Caco-2 (cell line): ENCODE data around the gene FOXC2. TPM values are rescaled to one million over a fixed set of nuclear protein-coding genes. Genes with fewer than 3 reads are reported as not detected.

ENCODE experiments used
- BruUV-seq: library from RNA; stranded (reverse); fragments of 400-500 nt; replicated peaks from 2 replicates; lab custom pipeline; 2021; lab: Mats Ljungman, UMichigan
- CTCF ChIA-PET: fragments of 300-600 bp; sonication (Branson Sonifier 250); formaldehyde crosslinking; loops from one replicate; lab custom pipeline; 2022; ENCODE audit warnings: antibody characterized with exemption; lab: Charles Lee
- POLR2A ChIA-PET: fragments of 300-600 bp; sonication (Branson Sonifier 250); formaldehyde crosslinking; loops from one replicate; lab custom pipeline; 2022; ENCODE audit warnings: antibody characterized with exemption; lab: Charles Lee
- DNase-seq, 2 experiments: peaks; one replicate each; pipeline versions ENCODE4 v3.0.0 to v3.0.0-alpha.2; 2020 to 2022
- H3K27me3 ChIP-seq: replicated peaks from 2 replicates; pipeline ENCODE4 v1.6.0; 2011; ENCODE audit warnings: low read length; ENCODE audit not compliant: control insufficient read depth, insufficient read depth
- H3K36me3 ChIP-seq: 2 replicates; pipeline ENCODE4 v1.5.1; 2011; ENCODE audit warnings: low read length; ENCODE audit not compliant: control insufficient read depth, insufficient read depth
- H3K4me1 ChIP-seq: fragments of 250-450 bp; sonication (Bioruptor Pico); 2 replicates; pipeline ENCODE4 v1.5.1; 2020; ENCODE audit warnings: mild to moderate bottlenecking
- H3K4me3 ChIP-seq: 2 replicates; pipeline ENCODE4 v1.5.1; 2011; ENCODE audit warnings: low read depth, mild to moderate bottlenecking, control low read depth, low read length
- H3K9me3 ChIP-seq: fragments of 250-450 bp; sonication (Bioruptor Pico); 2 replicates; pipeline ENCODE4 v1.5.1; 2020; ENCODE audit warnings: mild to moderate bottlenecking, moderate library complexity
- H3K27ac Mint-ChIP-seq: one replicate; pipeline ENCODE4 v1.8.0; 2022; ENCODE audit warnings: mixed read lengths; ENCODE audit not compliant: unreplicated experiment
- H3K27me3 Mint-ChIP-seq: one replicate; pipeline ENCODE4 v1.8.0; 2022; ENCODE audit warnings: mixed read lengths; ENCODE audit not compliant: insufficient read depth, unreplicated experiment
- H3K36me3 Mint-ChIP-seq: one replicate; pipeline ENCODE4 v1.8.0; 2022; ENCODE audit warnings: mild to moderate bottlenecking, mixed read lengths; ENCODE audit not compliant: insufficient read depth, unreplicated experiment
- H3K4me1 Mint-ChIP-seq: one replicate; pipeline ENCODE4 v1.8.0; 2022; ENCODE audit warnings: low read depth, mixed read lengths; ENCODE audit not compliant: unreplicated experiment
- H3K4me3 Mint-ChIP-seq: one replicate; pipeline ENCODE4 v1.8.0; 2022; ENCODE audit warnings: mild to moderate bottlenecking, moderate library complexity, mixed read lengths; ENCODE audit not compliant: unreplicated experiment
- H3K9me3 Mint-ChIP-seq: one replicate; pipeline ENCODE4 v1.8.0; 2022; ENCODE audit warnings: mixed read lengths; ENCODE audit not compliant: unreplicated experiment
- CTCF ChIP-seq, 2 experiments: fragments of 200-600 bp in 1 of 2; IDR thresholded peaks; 1 replicate in 1 of 2; 2 replicates in 1 of 2; pipeline versions ENCODE4 v1.5.1 to v1.8.0; 2011 to 2022; ENCODE audit warnings: antibody characterized with exemption in 1 of 2, control low read depth in 1 of 2, inconsistent platforms in 1 of 2, low read depth in 1 of 2, low read length in 1 of 2, mild to moderate bottlenecking in 1 of 2, moderate library complexity in 1 of 2; ENCODE audit not compliant: insufficient read depth in 1 of 2, severe bottlenecking in 1 of 2, unreplicated experiment in 1 of 2
- intact Hi-C: fragments of 100-400 bp; cut with micrococcal nuclease; formaldehyde crosslinking; loops from one replicate; pipeline ENCODE4 v1.10.0; 2022; ENCODE audit not compliant: unreplicated experiment
- total RNA-seq: library from RNA; stranded (reverse); gene quantifications from 2 replicates; pipeline ENCODE4 v1.2.3, GENCODE V29; 2022

The FOXC2 gene
- total RNA-seq, 1 experiment from 2014 or later: not detected

GRCh38 chr16:86545954-86546637 is 20.5 kb upstream of the FOXC2 start:
- CTCF ChIA-PET: no interaction called here
- intact Hi-C loops: no loop called here
- no peak for DNase-seq
- H3K4me1 ChIP-seq: no peaks in the 10 kb centered on the region
- H3K9me3 ChIP-seq: no peaks in the 10 kb centered on the region
- peaks cover 1% of the 10 kb centered on the region; the same call in 1 of the 2 replicates for H3K36me3 ChIP-seq
- Mint-ChIP-seq H3K4me1 (no peaks in the 10 kb centered on the region), H3K27me3 (no peaks in the 10 kb centered on the region), H3K4me3 (no peak overlapping the region), H3K36me3 (peaks cover 10% of the 10 kb centered on the region), H3K9me3 (no peaks in the 10 kb centered on the region), H3K27ac (no peak overlapping the region)
- POLR2A ChIA-PET: no interaction called here
- no peak overlapping the region for H3K4me3 ChIP-seq
- BruUV-seq: no TSS peak
- no peaks in the 10 kb centered on the region for H3K27me3 ChIP-seq
- no peak for TF ChIP-seq CTCF (IDR thresholded peaks at IDR 0.05; ENCODE audit: insufficient read depth in 1 of 2, low read depth in 1 of 2, low read length in 1 of 2, severe bottlenecking in 1 of 2, unreplicated experiment in 1 of 2)

GRCh38 chr16:86546638-86547013 is 20.0 kb upstream of the FOXC2 start:
- Histone ChIP-seq H3K27me3 (no peaks in the 10 kb centered on the region), H3K4me1 (no peaks in the 10 kb centered on the region), H3K9me3 (no peaks in the 10 kb centered on the region), H3K4me3 (no peak overlapping the region), H3K36me3 (peaks cover 1% of the 10 kb centered on the region; the same call in 1 of the 2 replicates)
- Mint-ChIP-seq H3K36me3 (peaks cover 5% of the 10 kb centered on the region), H3K27ac (no peak overlapping the region), H3K27me3 (no peaks in the 10 kb centered on the region), H3K4me3 (no peak overlapping the region), H3K4me1 (no peaks in the 10 kb centered on the region), H3K9me3 (no peaks in the 10 kb centered on the region)
- CTCF ChIA-PET: no interaction called here
- DNase-seq: no peak
- intact Hi-C loops: no loop called here
- POLR2A ChIA-PET: no interaction called here
- BruUV-seq: no TSS peak
- no peak for TF ChIP-seq CTCF (IDR thresholded peaks at IDR 0.05; ENCODE audit: insufficient read depth in 1 of 2, low read depth in 1 of 2, low read length in 1 of 2, severe bottlenecking in 1 of 2, unreplicated experiment in 1 of 2)

GRCh38 chr16:86547286-86547685 is 19.3 kb upstream of the FOXC2 start:
- Histone ChIP-seq H3K9me3 (no peaks in the 10 kb centered on the region), H3K36me3 (peaks cover 1% of the 10 kb centered on the region; the same call in 1 of the 2 replicates), H3K27me3 (no peaks in the 10 kb centered on the region), H3K4me3 (no peak overlapping the region), H3K4me1 (no peaks in the 10 kb centered on the region)
- H3K4me3 Mint-ChIP-seq: no peak overlapping the region
- intact Hi-C loops: no loop called here
- H3K27me3 Mint-ChIP-seq: no peaks in the 10 kb centered on the region
- H3K9me3 Mint-ChIP-seq: no peaks in the 10 kb centered on the region
- TF ChIP-seq CTCF (IDR thresholded peaks at IDR 0.05; ENCODE audit: insufficient read depth in 1 of 2, low read depth in 1 of 2, low read length in 1 of 2, severe bottlenecking in 1 of 2, unreplicated experiment in 1 of 2): no peak
- peaks cover 5% of the 10 kb centered on the region for H3K36me3 Mint-ChIP-seq
- H3K27ac Mint-ChIP-seq: no peak overlapping the region
- POLR2A ChIA-PET: no interaction called here
- CTCF ChIA-PET: no interaction called here
- no peaks in the 10 kb centered on the region for H3K4me1 Mint-ChIP-seq
- DNase-seq: no peak
- BruUV-seq: no TSS peak
